ENCODE measurements around the gene AQP6. TPM values are rescaled to one million over a fixed set of nuclear protein-coding genes. Genes with fewer than 3 reads are reported as not detected.
A peak's percentile ranks its signal among the peaks of the same experiment; 100 is the strongest.

The AQP6 gene
- total RNA-seq, 1 experiment from 2014 or later: 0.09 TPM

GRCh38 chr12:50019524-50019923 lies 46.8 kb downstream of the AQP6 start:
- H3K4ac ChIP-seq (ENCODE audit: low read depth, low read length): no peak overlapping the region
- H3K27me3 ChIP-seq (ENCODE audit: insufficient read depth, low read length): no peaks in the 10 kb centered on the region
- H2BK5ac ChIP-seq (ENCODE audit: insufficient read length, low read length): no peak overlapping the region
- no CpG with 5 or more reads among the region's 2 CpGs for WGBS (ENCODE audit: extremely low coverage, insufficient read length, low lambda C conversion rate)
- DNase-seq: no peak
- H2BK20ac ChIP-seq (ENCODE audit: low read depth, low read length, poor library complexity, severe bottlenecking): no peak overlapping the region
- H2BK120ac ChIP-seq (ENCODE audit: low read depth, low read length, poor library complexity, severe bottlenecking): no peak overlapping the region
- no peak overlapping the region for H4K5ac ChIP-seq (ENCODE audit: insufficient read length, low read depth, low read length)
- H3K14ac ChIP-seq (ENCODE audit: insufficient read depth, low read length): no peak overlapping the region
- H3K56ac ChIP-seq (ENCODE audit: insufficient read length, low read depth, low read length): no peak overlapping the region
- H3K79me2 ChIP-seq (ENCODE audit: insufficient read depth, low read length): peaks cover 16% of the 10 kb centered on the region; the same call in 1 of the 2 replicates
- H2BK12ac ChIP-seq (ENCODE audit: insufficient read length, low read depth, low read length): no peak overlapping the region
- no peaks in the 10 kb centered on the region for H3K9me3 Mint-ChIP-seq
- no peak overlapping the region for H3K18ac ChIP-seq (ENCODE audit: insufficient read length, low read depth, low read length)
- no peak overlapping the region for H2AFZ ChIP-seq (ENCODE audit: low read length)
- H3K23me2 ChIP-seq (ENCODE audit: insufficient read length, low read depth, low read length, poor library complexity, severe bottlenecking): no peaks in the 10 kb centered on the region
- H3K4me1 Mint-ChIP-seq: peaks cover 18 to 23% of the 10 kb centered on the region in 2 experiments
- peak overlapping the region in 1 of 3 experiments; percentile 28; a peak in 2 of 7 replicates for H3K27ac Mint-ChIP-seq
- no peaks in the 10 kb centered on the region for H4K20me1 ChIP-seq (ENCODE audit: control insufficient read depth, insufficient read depth, insufficient read length)
- no peak overlapping the region for H4K91ac ChIP-seq (ENCODE audit: insufficient read length, low read depth, low read length)
- H2BK15ac ChIP-seq (ENCODE audit: low read depth, low read length): no peak overlapping the region
- peaks cover 4 to 13% (median 6%) of the 10 kb centered on the region in 3 experiments; a peak in 5 of 7 replicates for H3K36me3 Mint-ChIP-seq (ENCODE audit: insufficient read depth in 1 of 3, low read depth in 3 of 3)
- no peak overlapping the region for H4K8ac ChIP-seq (replicated peaks; ENCODE audit: insufficient read length, low read depth, low read length)
- TF ChIP-seq CTCF (conservative IDR thresholded peaks at IDR 0.05): no peak
- H3K9me3 ChIP-seq (ENCODE audit: control insufficient read depth, low read depth, low read length): no peaks in the 10 kb centered on the region
- H3T11ph ChIP-seq (ENCODE audit: low read length): no peak overlapping the region
- no peaks in the 10 kb centered on the region for H3K27me3 Mint-ChIP-seq (ENCODE audit: low read depth)
- H3K79me1 ChIP-seq (ENCODE audit: insufficient read depth, low read depth, low read length, poor library complexity, severe bottlenecking): peaks cover 8% of the 10 kb centered on the region
- H3K4me2 ChIP-seq (ENCODE audit: insufficient read depth, insufficient read length, low read length): no peak overlapping the region
- H3K23ac ChIP-seq (ENCODE audit: insufficient read length, low read depth, low read length): no peak overlapping the region
- H3K9ac ChIP-seq (ENCODE audit: extremely low read depth, insufficient read length, low read length): no peak overlapping the region
- H3K4me3 Mint-ChIP-seq: no peak overlapping the region
- H3K27ac ChIP-seq (ENCODE audit: insufficient read length, low read depth, low read length): no peak overlapping the region
- no peak overlapping the region for H2AK5ac ChIP-seq (ENCODE audit: insufficient read length, low read length)
- no peaks in the 10 kb centered on the region; the same call in 1 of the 2 replicates for H3K4me1 ChIP-seq (ENCODE audit: insufficient read depth, low read length)

Data from H9 (cell line).